Uterus (tissue), 2 donors: ENCODE data around the gene ATXN2.
"Not testable (repeated sequence)": the region's sequence is repeated elsewhere in the genome, so short reads cannot be mapped to it uniquely, and the experiment has no call there.

Experiments used
- POLR2A ChIP-seq, 2 donors: fragments of 450-650 bp; IDR thresholded peaks; one replicate each; pipeline ENCODE4 v1.6.1; 2016; ENCODE audit warnings: antibody characterized with exemption in 2 of 2, mild to moderate bottlenecking in 1 of 2, moderate library complexity in 1 of 2
- TF ChIP-seq, protein P1 (sequence below), 4 experiments: fragments of 200-600 bp in 2 of 4; fragments of 450-650 bp in 2 of 4; sonication (generic) in 2 of 4; IDR thresholded peaks; one replicate each; pipeline ENCODE4 v1.5.1; 2016 to 2019; ENCODE audit warnings: antibody characterized with exemption in 4 of 4, mild to moderate bottlenecking in 2 of 4, moderate library complexity in 1 of 4

DNA sequence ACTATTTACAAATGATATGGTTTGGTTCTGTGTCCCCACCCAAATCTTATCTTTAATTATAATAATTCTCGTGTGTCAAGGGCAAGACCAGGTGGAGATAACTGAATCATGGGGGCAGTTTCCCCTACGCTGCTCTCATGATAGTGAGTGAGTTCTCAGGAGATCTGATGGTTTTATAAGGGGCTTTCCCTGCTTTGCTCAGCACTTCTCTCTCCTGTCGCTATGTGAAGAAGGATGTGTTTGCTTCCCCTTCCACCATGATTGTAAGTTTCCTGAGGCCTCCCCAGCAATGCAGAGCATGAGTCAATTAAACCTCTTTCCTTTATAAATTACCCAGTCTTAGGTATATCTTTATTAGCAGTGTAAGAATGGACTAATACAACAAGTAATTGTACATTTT is 43.8 kb downstream of the ATXN2 start:
- TF ChIP-seq POLR2A (IDR thresholded peaks at IDR 0.05), result not testable (repeated sequence)
- TF ChIP-seq, protein P1, sequence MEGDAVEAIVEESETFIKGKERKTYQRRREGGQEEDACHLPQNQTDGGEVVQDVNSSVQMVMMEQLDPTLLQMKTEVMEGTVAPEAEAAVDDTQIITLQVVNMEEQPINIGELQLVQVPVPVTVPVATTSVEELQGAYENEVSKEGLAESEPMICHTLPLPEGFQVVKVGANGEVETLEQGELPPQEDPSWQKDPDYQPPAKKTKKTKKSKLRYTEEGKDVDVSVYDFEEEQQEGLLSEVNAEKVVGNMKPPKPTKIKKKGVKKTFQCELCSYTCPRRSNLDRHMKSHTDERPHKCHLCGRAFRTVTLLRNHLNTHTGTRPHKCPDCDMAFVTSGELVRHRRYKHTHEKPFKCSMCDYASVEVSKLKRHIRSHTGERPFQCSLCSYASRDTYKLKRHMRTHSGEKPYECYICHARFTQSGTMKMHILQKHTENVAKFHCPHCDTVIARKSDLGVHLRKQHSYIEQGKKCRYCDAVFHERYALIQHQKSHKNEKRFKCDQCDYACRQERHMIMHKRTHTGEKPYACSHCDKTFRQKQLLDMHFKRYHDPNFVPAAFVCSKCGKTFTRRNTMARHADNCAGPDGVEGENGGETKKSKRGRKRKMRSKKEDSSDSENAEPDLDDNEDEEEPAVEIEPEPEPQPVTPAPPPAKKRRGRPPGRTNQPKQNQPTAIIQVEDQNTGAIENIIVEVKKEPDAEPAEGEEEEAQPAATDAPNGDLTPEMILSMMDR (IDR thresholded peaks at IDR 0.05), result not testable (repeated sequence)
